ENCODE measurements around the gene TMEM150B.
"Not testable (repeated sequence)": the region's sequence is repeated elsewhere in the genome, so short reads cannot be mapped to it uniquely, and the experiment has no call there.

GRCh38 chr19:55328774-55329318 is 3.7 kb upstream of the TMEM150B start:
- TF ChIP-seq EZH2 (IDR thresholded peaks at IDR 0.05; ENCODE audit: borderline replicate concordance, insufficient read depth, low read depth, low read length, poor library complexity, severe bottlenecking); CTCF (IDR thresholded peaks at IDR 0.05): not testable (repeated sequence)
